GM19468 (cell line): ENCODE results near the gene PICK1.

Experiments
- ATAC-seq: cut with Tn5 transposase; IDR thresholded peaks from one replicate; pipeline ENCODE4 v1.9.1; 2021; ENCODE audit warnings: mild to moderate bottlenecking, moderate library complexity, moderate number of reproducible peaks; ENCODE audit not compliant: unreplicated experiment; ENCODE audit errors: extremely low read depth

Gene PICK1

DNA sequence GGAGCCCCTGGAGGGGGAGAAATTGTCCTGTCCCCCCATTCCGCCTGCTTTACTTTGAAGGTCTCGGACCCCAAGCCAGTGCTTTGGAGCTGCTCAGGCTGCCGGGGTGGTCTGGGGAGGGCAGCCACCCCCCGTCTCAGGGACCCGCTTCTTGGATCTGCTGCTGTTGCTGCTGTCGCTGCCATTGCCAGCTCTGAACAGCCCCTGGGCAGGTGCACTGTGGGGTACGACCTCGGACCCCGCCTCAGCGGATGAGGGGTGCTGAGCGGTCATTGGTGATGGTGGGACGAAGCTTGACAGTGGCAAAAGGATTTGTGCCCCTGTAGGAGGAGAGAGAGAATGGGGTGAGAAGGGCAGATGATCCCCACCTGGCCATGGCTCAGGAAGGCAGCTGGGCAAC is 27.9 kb downstream of the PICK1 start:
- no peak for ATAC-seq

DNA sequence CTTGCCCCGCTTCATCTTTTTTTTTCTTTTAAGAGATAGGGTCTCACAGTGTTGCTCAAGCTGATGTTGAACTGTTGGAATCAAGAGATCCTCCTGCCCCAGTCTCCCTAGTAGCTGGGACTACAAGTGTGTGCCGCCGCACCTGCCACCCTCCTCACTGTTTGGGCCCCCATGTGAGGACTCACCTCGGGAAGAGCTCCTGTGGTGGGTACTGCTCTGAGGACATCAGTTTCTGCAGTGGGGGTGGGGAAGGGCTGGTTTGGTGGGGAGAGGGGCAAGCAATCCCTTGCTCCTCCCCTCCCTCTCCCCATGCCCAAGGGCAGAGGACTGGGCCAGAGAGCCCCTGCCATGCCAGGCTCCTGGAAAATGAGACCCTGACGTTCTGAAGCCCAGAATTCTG is 28.3 kb downstream of the PICK1 start:
- no peak for ATAC-seq

DNA sequence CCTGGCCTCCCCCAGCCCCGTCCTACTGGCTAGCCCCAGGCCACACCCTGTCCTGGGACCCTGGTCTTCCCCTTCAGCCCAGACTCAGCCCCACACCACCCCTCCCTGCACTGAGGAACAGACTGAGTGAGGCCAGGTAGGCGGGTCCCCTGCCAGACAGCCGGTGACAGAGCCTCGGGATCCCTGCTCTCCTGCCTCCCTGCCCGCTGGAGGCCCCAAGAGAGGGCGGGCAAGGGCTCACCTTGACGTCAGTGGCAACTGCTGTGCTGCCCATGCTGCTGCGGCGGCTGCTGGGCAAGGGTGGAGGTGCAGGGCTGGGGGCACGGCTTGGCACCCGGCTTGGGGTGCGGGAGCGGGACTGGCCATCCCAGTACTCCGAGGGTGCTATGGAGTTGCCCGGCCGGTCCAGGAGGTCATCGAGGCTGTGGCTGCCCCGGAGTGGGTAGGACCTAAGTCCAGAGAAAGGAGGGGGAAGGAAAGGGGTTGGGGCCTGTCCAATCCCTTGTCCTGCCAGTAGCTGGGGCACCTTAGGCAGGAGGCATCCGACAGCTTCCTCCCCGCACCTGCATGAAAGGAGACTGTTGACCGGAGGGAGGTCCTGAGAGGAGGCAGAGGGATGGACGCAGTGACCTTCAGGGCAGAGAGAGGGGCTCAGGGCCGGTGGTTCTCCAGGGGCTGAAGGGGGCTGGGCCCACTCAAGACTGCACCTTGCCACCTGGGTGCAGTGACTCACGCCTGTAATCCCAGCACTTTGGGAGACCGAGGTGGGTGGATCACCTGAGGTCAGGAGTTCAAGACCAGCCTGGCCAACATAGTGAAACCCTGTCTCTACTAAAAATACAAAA is 29.0 kb downstream of the PICK1 start:
- no peak for ATAC-seq

DNA sequence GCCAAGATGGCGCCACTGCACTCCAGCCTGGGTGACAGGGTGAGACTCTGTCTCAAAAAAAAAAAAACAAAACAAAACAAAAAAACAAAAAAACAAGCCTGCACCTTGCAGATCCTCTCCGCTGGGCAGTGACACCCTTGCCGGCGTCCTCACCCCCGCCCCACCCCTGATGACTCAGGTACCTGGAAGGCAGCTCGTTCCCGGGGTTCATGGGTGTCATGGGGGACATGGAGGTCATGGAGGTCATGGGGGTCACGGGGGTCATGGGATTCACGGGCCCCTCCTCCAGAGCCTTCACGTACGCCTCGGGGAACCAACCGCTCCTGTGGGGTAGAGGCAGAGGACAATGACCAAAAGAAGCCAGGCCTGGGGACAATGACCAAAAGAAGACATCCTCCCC is 29.7 kb downstream of the PICK1 start:
- ATAC-seq, result no peak

DNA sequence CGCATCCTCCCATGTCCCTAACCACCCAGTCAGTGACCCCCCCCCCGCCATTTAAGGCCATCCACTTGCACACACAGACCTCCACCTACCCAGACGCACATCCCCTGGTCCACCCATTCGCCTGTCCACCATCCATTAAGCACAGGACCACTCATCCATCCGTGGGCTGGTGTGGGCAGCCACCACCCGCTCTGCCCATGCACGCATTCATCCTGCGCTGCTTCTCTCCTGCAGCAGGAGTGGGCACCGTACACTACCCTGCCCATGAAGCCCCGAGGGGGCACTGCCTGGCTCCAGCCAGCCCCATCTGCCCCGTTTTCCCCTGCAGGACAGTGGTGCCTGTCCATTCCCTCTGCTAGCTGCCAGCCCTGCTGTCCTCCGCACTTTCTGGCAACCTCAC is 30.7 kb downstream of the PICK1 start:
- ATAC-seq, result no peak

DNA sequence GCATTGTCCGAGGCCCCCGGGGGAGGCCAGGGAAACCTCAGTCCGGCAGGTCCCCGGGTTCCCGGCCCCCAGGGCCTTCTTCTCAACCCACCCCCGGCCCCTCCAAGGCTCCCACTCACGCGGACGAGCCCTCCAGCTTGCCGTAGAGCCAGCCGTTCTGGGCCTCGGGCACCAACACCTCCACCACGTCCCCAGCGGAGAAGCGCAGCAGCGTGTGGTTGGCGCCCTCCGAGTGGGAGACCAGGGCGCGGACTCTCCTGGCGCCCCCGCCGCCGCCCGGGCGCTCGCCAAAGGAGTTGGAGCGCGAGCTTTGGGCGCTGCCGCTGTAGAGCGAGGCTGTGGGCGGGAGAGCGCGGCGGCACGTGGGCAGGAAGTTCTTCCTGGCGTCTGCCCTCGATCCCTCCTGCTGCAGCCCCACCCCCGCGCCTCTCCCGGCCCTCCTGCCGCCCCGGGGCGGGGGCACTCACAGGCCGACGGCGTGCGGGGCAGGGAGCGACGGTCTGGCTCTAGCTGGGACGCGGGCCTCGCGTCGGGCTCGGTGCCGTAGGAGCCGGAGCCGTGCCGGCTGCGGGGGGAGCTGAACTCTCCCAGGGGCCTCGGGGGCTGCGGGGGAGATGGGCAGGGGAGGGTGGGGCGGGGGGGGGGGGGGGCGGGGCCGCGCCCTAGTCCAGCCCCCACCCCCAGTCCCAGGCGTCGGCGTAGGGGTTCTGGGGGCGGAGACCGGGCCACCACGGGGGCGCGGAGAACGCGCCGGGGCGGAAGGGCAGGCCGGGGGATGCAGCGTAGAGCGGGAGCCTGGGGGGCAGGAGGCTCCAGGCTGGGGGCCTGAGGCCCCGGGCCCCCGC is 31.6 kb downstream of the PICK1 start:
- no peak for ATAC-seq

DNA sequence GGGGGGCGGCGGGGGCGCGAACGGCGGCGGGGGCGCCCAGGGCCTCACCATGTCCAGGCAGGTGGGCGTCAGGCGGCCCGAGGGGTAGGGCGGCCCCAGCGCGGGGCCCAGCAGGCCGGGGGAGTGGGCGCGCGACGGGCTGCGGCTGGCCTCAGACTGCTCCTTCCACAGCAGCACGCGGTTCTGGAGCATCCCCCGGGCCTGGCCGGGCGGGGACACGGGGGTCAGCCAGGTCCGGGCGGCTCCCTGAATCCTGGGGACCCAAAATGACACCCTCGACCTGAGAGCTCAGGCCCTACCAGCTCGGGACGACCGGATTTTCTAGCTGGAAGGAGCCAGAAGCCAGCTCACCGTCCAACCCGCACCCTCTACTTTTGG is 32.3 kb downstream of the PICK1 start:
- no peak for ATAC-seq

DNA sequence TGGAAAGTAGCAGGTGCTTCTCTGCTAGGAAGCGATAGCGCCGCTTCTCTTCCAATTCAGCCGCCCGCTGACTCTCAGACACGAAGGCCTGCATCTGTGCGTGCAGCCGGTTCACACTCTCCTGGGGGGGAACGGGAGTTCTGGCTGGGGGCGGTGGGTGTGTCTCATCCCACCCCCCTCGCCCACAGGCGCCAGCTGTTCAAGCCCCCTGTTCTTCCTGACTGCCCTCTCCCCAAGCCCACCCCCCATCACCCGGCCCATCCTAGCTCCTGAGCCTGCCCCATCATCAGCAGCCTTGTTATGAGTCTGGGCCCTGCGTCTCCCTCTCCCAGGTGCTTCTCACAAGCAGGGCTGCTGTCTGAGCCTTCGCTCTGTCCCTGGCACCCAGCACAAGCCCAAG is 39.9 kb downstream of the PICK1 start:
- ATAC-seq, result no peak

DNA sequence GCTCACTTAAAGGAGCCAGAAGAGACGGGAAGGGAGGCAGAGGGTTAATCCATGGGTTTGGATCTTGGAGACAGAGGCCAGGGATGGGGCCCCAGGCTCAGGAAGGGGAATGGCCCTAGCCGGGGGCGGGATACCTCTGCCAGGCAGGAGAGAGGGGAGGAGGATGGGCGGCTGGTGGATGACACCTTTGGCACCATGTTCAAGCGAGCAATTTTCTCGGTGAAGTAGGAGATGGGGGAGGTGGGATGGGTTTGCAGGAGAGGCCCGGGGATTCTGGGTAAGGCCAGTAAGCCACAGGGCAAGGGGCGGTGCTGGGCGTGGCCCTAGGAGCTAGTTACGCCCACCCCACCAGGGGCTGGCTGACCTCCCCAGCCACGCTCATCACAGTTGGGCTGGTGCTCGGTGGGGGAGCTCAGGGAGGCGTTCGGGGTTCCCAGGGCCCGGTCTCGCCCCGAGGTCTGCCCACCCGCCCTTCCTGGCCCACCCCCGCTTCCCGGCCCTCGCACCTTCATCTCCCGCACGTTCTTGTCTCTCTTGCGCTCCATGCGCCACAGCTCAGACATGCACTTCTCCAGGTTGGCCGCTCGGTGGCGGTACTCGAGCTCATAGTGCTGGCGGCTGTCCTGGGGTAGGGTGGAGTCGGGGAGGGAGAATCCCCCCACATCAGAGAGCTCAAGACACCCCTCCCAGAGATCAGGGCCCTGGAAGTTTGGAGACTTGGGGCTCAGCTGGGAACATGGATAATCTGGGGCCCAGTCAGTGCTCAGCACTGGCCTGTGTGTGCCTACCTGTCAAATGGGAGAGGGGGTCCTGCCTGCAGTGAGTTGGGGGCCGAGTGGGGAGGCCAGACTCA is 40.6 kb downstream of the PICK1 start:
- ATAC-seq, result no peak

DNA sequence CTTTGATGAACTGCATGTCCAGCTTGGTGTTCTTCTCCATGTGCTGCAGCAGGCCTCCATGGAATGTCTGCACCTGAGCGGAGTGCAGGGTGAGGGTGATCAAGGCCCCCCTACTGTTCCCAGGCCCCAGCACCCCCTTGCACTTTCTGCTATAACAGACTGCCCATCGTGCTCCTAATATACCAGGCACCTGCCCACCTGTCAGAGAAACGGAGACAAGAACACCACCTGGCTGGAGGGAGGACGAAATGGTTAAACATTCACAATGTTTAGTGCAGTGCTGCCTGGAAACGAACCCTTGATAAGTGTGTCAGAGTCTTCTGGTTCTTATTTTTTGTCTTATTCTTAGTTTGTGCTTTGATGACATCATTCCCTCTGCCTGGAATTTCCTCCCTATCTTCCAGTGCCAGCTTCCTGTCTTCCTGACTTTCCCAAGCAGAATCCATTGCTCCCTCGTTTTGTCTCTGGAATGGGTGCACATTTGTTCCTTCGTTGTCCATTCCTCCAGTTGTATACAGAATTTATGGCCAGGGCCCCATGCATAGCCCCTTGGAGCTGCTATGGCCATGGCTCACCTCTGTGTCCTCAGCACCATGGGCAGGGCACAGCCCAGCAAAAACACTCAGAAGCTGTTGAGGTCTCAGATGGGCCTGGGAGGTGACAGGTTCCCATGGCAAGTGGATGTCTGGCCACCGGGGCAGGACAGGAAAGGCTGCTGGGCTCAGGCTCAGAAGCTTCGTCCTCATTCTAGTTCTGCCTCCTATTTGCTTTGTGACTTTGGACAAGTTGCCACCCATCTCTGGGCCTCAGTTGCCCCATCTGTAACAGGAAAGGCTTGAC is 41.4 kb downstream of the PICK1 start:
- no peak for ATAC-seq

DNA sequence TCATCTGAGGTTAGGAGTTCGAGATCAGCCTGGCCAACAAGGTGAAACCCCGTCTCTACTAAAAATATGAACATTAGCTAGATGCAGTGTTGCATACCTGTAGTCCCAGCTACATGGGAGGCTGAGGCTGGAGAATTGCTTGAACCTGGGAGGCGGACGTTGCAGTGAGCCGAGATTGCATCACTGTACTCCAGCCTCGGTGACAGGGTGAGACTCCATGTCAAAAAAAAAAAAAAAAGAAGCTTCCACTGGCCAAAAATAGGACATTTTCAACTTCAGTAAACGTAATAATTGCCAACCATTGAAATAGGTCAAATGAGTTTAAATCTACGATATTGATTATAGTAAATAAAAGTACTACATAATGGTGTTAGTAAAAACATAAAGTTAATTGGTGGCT is 46.4 kb downstream of the PICK1 start:
- no peak for ATAC-seq

DNA sequence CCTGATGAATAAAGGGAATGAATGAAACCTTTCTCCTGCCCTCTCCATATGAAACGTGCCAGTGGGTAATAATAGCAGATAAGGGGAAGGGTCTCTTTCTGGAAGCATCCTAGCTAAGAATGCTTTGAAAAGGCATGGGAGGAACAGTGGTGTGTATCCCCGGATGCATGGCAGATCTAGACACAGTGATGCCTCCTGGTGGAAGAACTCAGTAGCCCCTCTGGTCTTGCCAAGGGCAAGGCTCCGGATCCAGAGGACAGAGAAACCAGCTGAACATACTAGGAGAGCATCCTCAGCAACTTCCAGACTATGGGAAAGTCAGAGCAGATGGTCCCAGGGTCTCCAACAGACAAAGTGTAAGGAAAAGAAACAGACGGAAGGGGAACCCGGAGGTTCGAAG is 46.9 kb downstream of the PICK1 start:
- ATAC-seq, result no peak

DNA sequence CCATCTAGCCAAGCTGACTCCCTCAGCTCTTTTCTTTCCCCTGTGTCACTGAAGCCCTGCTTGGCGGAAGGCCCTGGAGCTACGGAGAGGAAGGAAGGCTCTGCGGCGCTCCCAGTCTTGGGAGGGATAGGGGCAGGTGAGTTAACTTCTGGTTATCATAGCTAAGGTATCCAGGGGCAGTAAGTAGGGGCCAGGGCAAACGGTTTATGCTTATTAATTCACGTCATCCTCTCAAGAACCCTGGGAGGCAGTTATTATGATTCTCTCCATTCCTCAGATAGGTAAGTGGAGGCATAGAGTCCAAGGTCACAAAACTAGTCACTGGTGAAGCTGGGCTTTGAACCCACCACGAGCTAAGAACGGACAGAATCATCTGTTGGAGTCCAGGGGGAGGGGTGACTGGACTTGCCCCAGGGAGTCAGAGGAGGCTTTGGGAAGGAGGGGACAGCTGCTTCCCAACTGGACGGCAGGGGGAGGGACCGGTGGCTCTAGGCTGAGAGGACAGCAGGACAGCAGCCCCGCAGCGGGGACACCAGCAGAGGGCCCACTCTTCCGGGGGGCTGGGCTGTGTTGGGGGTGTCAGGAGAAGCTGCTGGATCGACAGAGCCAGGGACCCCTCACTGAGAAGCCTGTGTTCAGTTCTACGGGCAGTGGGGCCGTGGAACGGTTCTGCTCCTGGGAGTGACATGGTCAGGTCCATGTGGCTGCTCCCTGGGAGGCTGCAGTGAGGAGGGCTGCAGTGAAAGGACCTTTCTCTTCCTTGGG is 49.8 kb downstream of the PICK1 start:
- no peak for ATAC-seq

DNA sequence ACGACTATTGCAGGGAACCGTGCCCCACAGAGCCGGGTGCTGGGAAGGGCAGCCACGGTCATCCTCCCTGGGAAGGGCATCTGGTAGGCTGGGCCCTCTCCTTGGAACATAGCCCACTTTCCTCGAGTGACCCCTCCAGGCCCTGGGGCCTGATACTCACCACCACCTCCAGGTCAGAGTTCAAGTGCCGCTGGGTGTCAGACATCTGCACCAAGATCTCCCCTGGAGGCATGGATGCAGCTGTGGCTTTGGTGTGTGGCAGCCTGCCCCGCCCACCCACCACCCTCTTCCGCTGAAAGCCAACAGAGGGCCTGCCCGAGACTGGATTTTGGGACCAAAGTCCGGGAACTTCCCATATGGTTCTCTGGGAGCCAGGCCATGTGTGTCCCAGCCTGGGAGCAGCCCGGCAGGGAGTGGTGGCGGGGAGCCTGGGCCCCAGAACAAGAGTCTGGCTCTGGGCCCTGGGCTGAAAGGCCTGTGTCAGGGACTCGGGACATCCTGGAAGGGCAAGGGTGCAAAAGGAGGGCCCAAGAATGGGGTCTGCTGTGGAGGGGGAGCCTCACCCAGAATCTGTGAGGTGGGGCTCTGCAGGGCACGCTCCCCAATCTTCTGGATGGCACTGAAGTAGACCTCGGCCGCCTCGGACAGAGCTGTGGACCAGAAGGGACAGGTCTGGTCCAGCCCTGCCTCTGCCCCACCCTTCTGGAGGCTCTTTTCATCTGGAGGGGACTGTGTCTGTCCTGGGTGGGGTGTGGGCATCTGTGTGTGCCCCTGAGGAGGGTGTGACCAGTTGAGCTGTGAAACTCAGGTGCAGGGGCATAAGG is 50.7 kb downstream of the PICK1 start:
- ATAC-seq, result no peak

DNA sequence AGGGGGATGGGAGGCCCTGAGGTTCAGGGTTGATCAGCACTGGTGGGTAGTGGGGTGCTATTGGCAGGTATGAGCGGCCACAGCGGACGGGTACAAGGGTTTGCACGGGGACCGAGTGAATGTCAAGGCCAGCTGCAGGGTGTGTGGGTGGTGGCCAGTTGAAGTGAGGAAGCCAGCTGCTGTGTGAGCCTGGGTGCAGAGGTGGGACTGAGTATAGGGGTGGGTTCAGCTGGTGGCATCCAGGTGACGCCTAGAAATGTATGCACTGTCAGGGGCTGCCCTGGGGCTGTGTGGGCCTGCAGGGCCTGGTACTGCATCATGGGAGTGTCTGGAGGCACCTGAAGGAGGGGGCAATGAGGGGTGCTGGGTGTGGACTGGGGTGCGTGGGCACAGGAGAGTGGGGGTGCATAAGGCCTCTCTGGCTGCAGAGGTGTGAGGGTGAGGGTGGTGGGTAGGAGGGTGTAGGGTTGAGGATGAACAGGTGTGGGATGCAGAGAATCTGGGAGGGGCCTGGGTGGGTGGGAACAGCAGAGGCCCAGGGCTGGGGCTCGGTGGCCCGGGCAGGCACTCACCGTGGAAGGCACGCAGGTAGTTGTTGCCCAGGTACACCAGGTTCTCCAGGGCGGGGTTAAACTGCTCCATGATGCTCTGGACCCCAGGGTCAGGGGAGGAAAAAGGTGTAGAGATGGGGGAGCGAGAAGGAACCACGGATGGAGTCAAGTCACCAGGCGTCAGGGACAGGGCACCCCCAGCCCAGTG is 51.5 kb downstream of the PICK1 start:
- ATAC-seq, result no peak

DNA sequence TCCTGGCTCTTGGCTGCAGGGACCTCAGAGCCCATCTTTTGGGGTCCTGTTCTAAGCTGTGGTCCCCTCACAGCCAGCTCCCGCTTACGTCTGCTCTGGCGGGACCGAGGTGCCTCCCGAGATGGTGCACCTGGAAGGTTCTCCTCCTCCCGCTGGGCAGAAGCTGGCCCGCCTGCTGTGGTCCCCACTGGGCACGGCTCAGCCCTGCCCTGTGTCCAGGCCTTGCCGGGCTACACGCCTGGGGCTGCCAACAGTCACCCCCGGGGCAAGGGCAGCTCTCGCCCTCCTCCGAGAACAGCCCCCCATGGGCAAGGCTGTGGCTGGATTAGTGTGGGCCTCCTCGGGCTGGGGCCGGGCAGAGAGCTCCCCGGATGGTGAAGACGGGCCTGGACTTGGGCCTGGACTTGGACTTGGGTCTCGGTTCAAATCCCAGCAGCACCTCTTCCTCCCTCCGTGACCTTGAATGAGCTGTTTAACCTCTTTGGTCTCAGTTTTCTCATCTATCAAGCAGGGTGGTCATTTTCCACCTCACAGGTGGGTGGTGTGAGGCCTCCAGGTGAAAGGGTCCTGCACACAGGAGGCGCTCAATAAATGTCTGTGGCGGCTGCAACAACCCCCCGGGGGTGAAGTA is 52.3 kb downstream of the PICK1 start:
- ATAC-seq, result no peak
